RWPE1 (cell line): ENCODE measurements around the gene PDGFRB.

Experiments
- CTCF ChIA-PET: fragments of 350-600 bp; sonication (Branson Sonifier 250); formaldehyde crosslinking; extraction: SDS; loops from one replicate; lab custom pipeline; 2021; lab: Yijun Ruan, JAX
- POLR2A ChIA-PET: fragments of 400-600 bp; formaldehyde crosslinking; extraction: SDS; loops from one replicate; lab custom pipeline; 2020; ENCODE audit warnings: antibody characterized with exemption; ENCODE audit not compliant: low non-redundant PET; lab: Yijun Ruan, JAX
- DNase-seq: peaks from one replicate; pipeline ENCODE4 v3.0.0; 2012; ENCODE audit warnings: low spot score
- H3K27ac ChIP-seq: fragments of 450-650 bp; 2 replicates; pipeline ENCODE4 v1.5.1; 2017
- CTCF ChIP-seq: fragments of 450-650 bp; conservative IDR thresholded peaks from 2 replicates; pipeline ENCODE4 v1.5.1; 2017; ENCODE audit warnings: low read depth, mild to moderate bottlenecking

PDGFRB gene

GRCh38 chr5:150183436-150183835 is 27.8 kb upstream of the PDGFRB start:
- H3K27ac ChIP-seq, result no peak overlapping the region
- DNase-seq, result no peak
- POLR2A ChIA-PET, result no interaction called here
- CTCF ChIA-PET, result interaction anchor here (0.7 kb wide), 1 partner anchor 331 kb away, joined by 3 read pairs; no protein-coding TSS in a partner anchor
- no peak for TF ChIP-seq CTCF

GRCh38 chr5:150182774-150183173 is 27.1 kb upstream of the PDGFRB start:
- POLR2A ChIA-PET, result no interaction called here
- CTCF ChIA-PET, result no interaction called here

GRCh38 chr5:150181766-150182545 is 26.3 kb upstream of the PDGFRB start:
- POLR2A ChIA-PET, result no interaction called here

More at GRCh38 chr5:150182774-150183173, 27.1 kb upstream of the PDGFRB start:
- TF ChIP-seq CTCF, result no peak
- H3K27ac ChIP-seq, result no peak overlapping the region
- no peak for DNase-seq

GRCh38 chr5:150181027-150181426 is 25.4 kb upstream of the PDGFRB start:
- no peak for DNase-seq
- CTCF ChIA-PET, result interaction anchor here (0.7 to 1.2 kb wide), 2 partner anchors 10 to 24 kb away, joined by 3 to 4 read pairs; no protein-coding TSS in a partner anchor
- H3K27ac ChIP-seq, result no peak overlapping the region
- TF ChIP-seq CTCF, result no peak
- POLR2A ChIA-PET, result no interaction called here

More at GRCh38 chr5:150181766-150182545, 26.3 kb upstream of the PDGFRB start:
- no peak for TF ChIP-seq CTCF
- no peak overlapping the region for H3K27ac ChIP-seq
- CTCF ChIA-PET, result interaction anchor here (0.7 to 1.2 kb wide), 2 partner anchors 9 to 23 kb away, joined by 3 to 4 read pairs; no protein-coding TSS in a partner anchor
- no peak for DNase-seq

GRCh38 chr5:150180241-150181026 is 24.8 kb upstream of the PDGFRB start:
- TF ChIP-seq CTCF, result no peak
- ChIA-PET POLR2A (interaction anchor here (0.6 kb wide), 1 partner anchor 13 kb away, joined by 6 read pairs; no protein-coding TSS in a partner anchor), CTCF (interaction anchor here (0.6 to 1.2 kb wide), 3 partner anchors 11 to 54 kb away, joined by 3 to 4 read pairs (median 3); no protein-coding TSS in a partner anchor)
- no peak for DNase-seq
- H3K27ac ChIP-seq, result no peak overlapping the region

GRCh38 chr5:150179019-150179620 is 23.5 kb upstream of the PDGFRB start:
- CTCF ChIA-PET, result interaction anchor here (1.0 kb wide), 1 partner anchor 57 kb away, joined by 4 read pairs; no protein-coding TSS in a partner anchor
- no peak for TF ChIP-seq CTCF

More at GRCh38 chr5:150179019-150179620, 23.5 kb upstream of the PDGFRB start:
- POLR2A ChIA-PET, result no interaction called here
- H3K27ac ChIP-seq, result no peak overlapping the region
- no peak for DNase-seq
